NOMO-1 (cell line): ENCODE measurements around the gene LHCGR.
"Not testable (repeated sequence)": the region's sequence is repeated elsewhere in the genome, so short reads cannot be mapped to it uniquely, and the experiment has no call there.

ENCODE experiments used
- DNase-seq, 2 experiments: peaks; one replicate each; lab custom pipeline; 2025; ENCODE audit not compliant: unreplicated experiment in 2 of 2; lab: John Stamatoyannopoulos, UW

LHCGR gene

GRCh38 chr2:48713647-48714046 lies 41.9 kb downstream of the LHCGR start:
- DNase-seq, result no peak

GRCh38 chr2:48712151-48712550 lies 43.4 kb downstream of the LHCGR start:
- no peak for DNase-seq

GRCh38 chr2:48711343-48711742 lies 44.2 kb downstream of the LHCGR start:
- peak in 1 of 2 experiments; percentile 3 for DNase-seq

- no peak for DNase-seq
Observed at GRCh38 chr2:48709096-48710034, 46.2 kb downstream of the LHCGR start.

GRCh38 chr2:48707466-48707865 lies 48.1 kb downstream of the LHCGR start:
- DNase-seq, result no peak

GRCh38 chr2:48703621-48704020 lies 51.9 kb downstream of the LHCGR start:
- DNase-seq, result not testable (repeated sequence)

GRCh38 chr2:48699348-48699930 lies 56.1 kb downstream of the LHCGR start:
- DNase-seq, result no peak

GRCh38 chr2:48696881-48697280 lies 58.6 kb downstream of the LHCGR start:
- no peak for DNase-seq

- DNase-seq, result no peak
Observed at GRCh38 chr2:48695991-48696390, 59.5 kb downstream of the LHCGR start.

- no peak for DNase-seq
Observed at GRCh38 chr2:48694149-48694548, 61.4 kb downstream of the LHCGR start.

GRCh38 chr2:48693645-48694044 lies 61.9 kb downstream of the LHCGR start:
- no peak for DNase-seq

GRCh38 chr2:48693066-48693465 lies 62.5 kb downstream of the LHCGR start:
- DNase-seq, result no peak

GRCh38 chr2:48691935-48692691 lies 63.4 kb downstream of the LHCGR start:
- DNase-seq, result no peak

GRCh38 chr2:48685126-48685525 lies 70.4 kb downstream of the LHCGR start:
- DNase-seq, result no peak

GRCh38 chr2:48677450-48677849 lies 78.1 kb downstream of the LHCGR start:
- DNase-seq, result peak; percentile 3 to 13

GRCh38 chr2:48674933-48675332 lies 80.6 kb downstream of the LHCGR start:
- DNase-seq, result no peak

- DNase-seq, result no peak
Observed at GRCh38 chr2:48673581-48673980, 81.9 kb downstream of the LHCGR start.

GRCh38 chr2:48668992-48669391 lies 86.5 kb downstream of the LHCGR start:
- no peak for DNase-seq

GRCh38 chr2:48651158-48651790 lies 104.2 kb downstream of the LHCGR start:
- DNase-seq, result no peak

GRCh38 chr2:48638261-48638660 lies 117.3 kb downstream of the LHCGR start:
- DNase-seq, result no peak
